ENCODE data around the gene TJAP1.

TJAP1 gene

GRCh38 chr6:43481075-43481474, 3.7 kb downstream of the TJAP1 start:
- no peaks in the 10 kb centered on the region for H3K36me3 ChIP-seq (ENCODE audit: insufficient read depth, low read length)
- DNase-seq, result no peak
- no peaks in the 10 kb centered on the region for H3K27me3 ChIP-seq (ENCODE audit: insufficient read depth, low read length, poor library complexity)
- H3K4me1 ChIP-seq (ENCODE audit: insufficient read depth, low read length), result peaks cover 28% of the 10 kb centered on the region
- peaks cover 5% of the 10 kb centered on the region; the same call in 1 of the 2 replicates for H4K20me1 ChIP-seq (ENCODE audit: insufficient read depth, low read length)
- no peak overlapping the region for H3K4me2 ChIP-seq (ENCODE audit: insufficient read depth, low read length)
- TF ChIP-seq CTCF (IDR thresholded peaks at IDR 0.05; ENCODE audit: borderline replicate concordance, extremely low read depth, low read length, poor library complexity, severe bottlenecking), result no peak
- no peak for TF ChIP-seq EZH2 (IDR thresholded peaks at IDR 0.05; ENCODE audit: borderline replicate concordance, low read depth, low read length, severe bottlenecking)
- ATAC-seq (ENCODE audit: insufficient read depth, low read depth), result no peak
- no peak overlapping the region for H3K27ac ChIP-seq (ENCODE audit: low read length)
- no peak overlapping the region for H2AFZ ChIP-seq (ENCODE audit: low read depth, low read length)
- H3K9me3 ChIP-seq (ENCODE audit: insufficient read depth, low read length, severe bottlenecking), result no peaks in the 10 kb centered on the region
- no peak overlapping the region for H3K9ac ChIP-seq (ENCODE audit: low read depth, low read length)
- no peak overlapping the region for H3K4me3 ChIP-seq (ENCODE audit: low read depth in 1 of 2, low read length in 2 of 2)
- peaks cover 51% of the 10 kb centered on the region for H3K79me2 ChIP-seq (ENCODE audit: insufficient read depth, low read length)

- Histone ChIP-seq H3K9ac (ENCODE audit: low read depth, low read length) (no peak overlapping the region), H3K79me2 (ENCODE audit: insufficient read depth, low read length) (peaks cover 53% of the 10 kb centered on the region), H4K20me1 (ENCODE audit: insufficient read depth, low read length) (peaks cover 5% of the 10 kb centered on the region; the same call in 1 of the 2 replicates), H3K9me3 (ENCODE audit: insufficient read depth, low read length, severe bottlenecking) (no peaks in the 10 kb centered on the region), H3K4me3 (ENCODE audit: low read depth in 1 of 2, low read length in 2 of 2) (no peak overlapping the region), H3K4me2 (ENCODE audit: insufficient read depth, low read length) (no peak overlapping the region), H3K27ac (ENCODE audit: low read length) (no peak overlapping the region), H2AFZ (ENCODE audit: low read depth, low read length) (no peak overlapping the region), H3K27me3 (ENCODE audit: insufficient read depth, low read length, poor library complexity) (no peaks in the 10 kb centered on the region), H3K4me1 (ENCODE audit: insufficient read depth, low read length) (peaks cover 24% of the 10 kb centered on the region), H3K36me3 (ENCODE audit: insufficient read depth, low read length) (no peaks in the 10 kb centered on the region; the same call in 1 of the 2 replicates)
- no peak for ATAC-seq (ENCODE audit: insufficient read depth, low read depth)
- TF ChIP-seq CTCF (IDR thresholded peaks at IDR 0.05; ENCODE audit: borderline replicate concordance, extremely low read depth, low read length, poor library complexity, severe bottlenecking) (no peak), EZH2 (IDR thresholded peaks at IDR 0.05; ENCODE audit: borderline replicate concordance, low read depth, low read length, severe bottlenecking) (no peak)
- DNase-seq, result no peak
These were observed 4.3 kb downstream of the TJAP1 start for GRCh38 chr6:43481591-43482236.

GRCh38 chr6:43488667-43489276, 11.4 kb downstream of the TJAP1 start:
- ATAC-seq (ENCODE audit: insufficient read depth, low read depth), result no peak
- TF ChIP-seq EZH2 (IDR thresholded peaks at IDR 0.05; ENCODE audit: borderline replicate concordance, low read depth, low read length, severe bottlenecking), result no peak
- TF ChIP-seq CTCF (IDR thresholded peaks at IDR 0.05; ENCODE audit: borderline replicate concordance, extremely low read depth, low read length, poor library complexity, severe bottlenecking), result no peak

More at GRCh38 chr6:43488667-43489276, 11.4 kb downstream of the TJAP1 start:
- peaks cover 11% of the 10 kb centered on the region for H3K36me3 ChIP-seq (ENCODE audit: insufficient read depth, low read length)
- no peaks in the 10 kb centered on the region for H3K9me3 ChIP-seq (ENCODE audit: insufficient read depth, low read length, severe bottlenecking)
- H3K4me1 ChIP-seq (ENCODE audit: insufficient read depth, low read length), result no peaks in the 10 kb centered on the region
- no peak overlapping the region for H3K9ac ChIP-seq (ENCODE audit: low read depth, low read length)
- no peak for DNase-seq
- no peaks in the 10 kb centered on the region for H3K27me3 ChIP-seq (ENCODE audit: insufficient read depth, low read length, poor library complexity)
- no peak overlapping the region; the same call in 1 of the 2 replicates for H3K27ac ChIP-seq (ENCODE audit: low read length)
- no peak overlapping the region for H3K4me2 ChIP-seq (ENCODE audit: insufficient read depth, low read length)
- no peak overlapping the region for H2AFZ ChIP-seq (ENCODE audit: low read depth, low read length)
- H3K79me2 ChIP-seq (ENCODE audit: insufficient read depth, low read length), result peaks cover 23% of the 10 kb centered on the region
- no peak overlapping the region for H3K4me3 ChIP-seq (ENCODE audit: low read depth in 1 of 2, low read length in 2 of 2)
- peaks cover 15% of the 10 kb centered on the region for H4K20me1 ChIP-seq (ENCODE audit: insufficient read depth, low read length)

Measured in DND-41 (cell line).